ENCODE results near the gene BGN. TPM values are rescaled to one million over a fixed set of nuclear protein-coding genes. Genes with fewer than 3 reads are reported as not detected.

BGN gene
- total RNA-seq, 1 donor from 2014 or later: 0.98 TPM

DNA sequence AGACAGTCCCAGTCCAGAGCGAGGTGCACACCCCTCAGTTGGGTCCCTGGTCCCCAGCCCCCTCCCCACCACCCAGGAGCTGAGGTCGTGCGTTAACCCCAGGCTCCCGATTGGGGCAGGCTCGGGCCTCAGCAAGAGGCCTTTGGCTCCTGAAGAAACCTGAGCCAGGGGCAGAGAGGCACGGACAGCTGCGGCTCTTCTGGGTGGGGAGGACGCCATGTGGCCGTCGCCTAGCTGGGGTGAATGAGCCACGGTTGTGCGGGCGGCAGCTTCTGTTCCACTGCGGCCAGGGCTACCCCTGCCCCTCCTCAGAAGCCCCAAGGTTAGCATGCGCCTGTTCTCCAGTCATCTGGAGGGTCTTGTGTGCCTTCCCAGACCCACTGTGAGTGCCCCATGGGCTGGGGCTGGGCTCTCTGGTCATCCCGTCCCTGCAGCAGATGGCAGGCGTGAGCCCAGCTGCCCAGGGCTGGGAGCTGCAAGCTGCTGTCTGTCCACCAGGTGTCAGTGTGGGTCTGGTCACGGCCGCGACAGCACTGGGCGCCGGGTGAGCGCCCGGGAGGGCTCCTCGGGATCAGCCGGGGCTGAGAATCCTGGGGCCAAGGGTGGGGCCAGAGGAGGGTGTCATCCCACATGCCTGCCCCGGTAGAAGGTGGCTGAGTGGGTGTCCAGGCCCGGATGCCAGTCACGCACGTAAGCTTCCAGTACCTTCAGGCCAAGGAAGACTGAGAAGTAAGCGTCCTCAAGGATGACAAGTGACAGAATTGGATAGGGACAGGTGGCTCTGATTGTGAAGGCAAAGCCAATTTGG is 44.6 kb downstream of the BGN start:
- no peaks in the 10 kb centered on the region for H3K9me3 Mint-ChIP-seq (ENCODE audit: low read depth)
- TF ChIP-seq, protein P1, sequence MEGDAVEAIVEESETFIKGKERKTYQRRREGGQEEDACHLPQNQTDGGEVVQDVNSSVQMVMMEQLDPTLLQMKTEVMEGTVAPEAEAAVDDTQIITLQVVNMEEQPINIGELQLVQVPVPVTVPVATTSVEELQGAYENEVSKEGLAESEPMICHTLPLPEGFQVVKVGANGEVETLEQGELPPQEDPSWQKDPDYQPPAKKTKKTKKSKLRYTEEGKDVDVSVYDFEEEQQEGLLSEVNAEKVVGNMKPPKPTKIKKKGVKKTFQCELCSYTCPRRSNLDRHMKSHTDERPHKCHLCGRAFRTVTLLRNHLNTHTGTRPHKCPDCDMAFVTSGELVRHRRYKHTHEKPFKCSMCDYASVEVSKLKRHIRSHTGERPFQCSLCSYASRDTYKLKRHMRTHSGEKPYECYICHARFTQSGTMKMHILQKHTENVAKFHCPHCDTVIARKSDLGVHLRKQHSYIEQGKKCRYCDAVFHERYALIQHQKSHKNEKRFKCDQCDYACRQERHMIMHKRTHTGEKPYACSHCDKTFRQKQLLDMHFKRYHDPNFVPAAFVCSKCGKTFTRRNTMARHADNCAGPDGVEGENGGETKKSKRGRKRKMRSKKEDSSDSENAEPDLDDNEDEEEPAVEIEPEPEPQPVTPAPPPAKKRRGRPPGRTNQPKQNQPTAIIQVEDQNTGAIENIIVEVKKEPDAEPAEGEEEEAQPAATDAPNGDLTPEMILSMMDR (IDR thresholded peaks at IDR 0.05; ENCODE audit: unreplicated experiment): peak; percentile 79
- no peaks in the 10 kb centered on the region for H3K36me3 Mint-ChIP-seq (ENCODE audit: insufficient read depth)
- no peak overlapping the region for H3K4me3 Mint-ChIP-seq (ENCODE audit: low read depth)
- no peaks in the 10 kb centered on the region for H3K4me1 Mint-ChIP-seq (ENCODE audit: low read depth)
- H3K27me3 Mint-ChIP-seq: peaks cover 3% of the 10 kb centered on the region
- DNase-seq (ENCODE audit: low spot score, unreplicated experiment): peak; percentile 64
- no peak overlapping the region for H3K27ac Mint-ChIP-seq

DNA sequence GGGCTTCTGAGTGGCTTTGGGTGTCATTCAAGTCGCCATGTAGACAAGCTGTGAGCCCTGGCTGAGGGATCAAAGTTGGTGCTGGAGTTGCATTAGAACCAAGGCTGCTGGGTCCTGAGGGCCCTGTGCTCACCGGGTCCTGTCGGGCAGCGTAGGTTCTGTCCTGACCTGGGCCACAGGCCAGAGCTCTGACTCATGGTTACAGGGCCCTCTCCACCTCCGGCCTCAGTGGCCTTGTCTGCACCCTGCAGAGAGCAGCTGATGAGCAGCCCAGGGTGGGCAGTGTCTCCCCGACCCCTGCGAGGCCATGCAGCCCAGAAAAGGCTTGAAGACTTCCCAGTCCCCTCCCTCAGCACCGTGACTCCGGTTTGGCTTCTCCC is 45.2 kb downstream of the BGN start:
- Mint-ChIP-seq H3K27me3 (peaks cover 3% of the 10 kb centered on the region), H3K36me3 (ENCODE audit: insufficient read depth) (no peaks in the 10 kb centered on the region), H3K4me1 (ENCODE audit: low read depth) (no peaks in the 10 kb centered on the region), H3K9me3 (ENCODE audit: low read depth) (no peaks in the 10 kb centered on the region), H3K27ac (no peak overlapping the region), H3K4me3 (ENCODE audit: low read depth) (no peak overlapping the region)
- no peak for DNase-seq (ENCODE audit: low spot score, unreplicated experiment)
- TF ChIP-seq, protein P1 (IDR thresholded peaks at IDR 0.05; ENCODE audit: unreplicated experiment): no peak

DNA sequence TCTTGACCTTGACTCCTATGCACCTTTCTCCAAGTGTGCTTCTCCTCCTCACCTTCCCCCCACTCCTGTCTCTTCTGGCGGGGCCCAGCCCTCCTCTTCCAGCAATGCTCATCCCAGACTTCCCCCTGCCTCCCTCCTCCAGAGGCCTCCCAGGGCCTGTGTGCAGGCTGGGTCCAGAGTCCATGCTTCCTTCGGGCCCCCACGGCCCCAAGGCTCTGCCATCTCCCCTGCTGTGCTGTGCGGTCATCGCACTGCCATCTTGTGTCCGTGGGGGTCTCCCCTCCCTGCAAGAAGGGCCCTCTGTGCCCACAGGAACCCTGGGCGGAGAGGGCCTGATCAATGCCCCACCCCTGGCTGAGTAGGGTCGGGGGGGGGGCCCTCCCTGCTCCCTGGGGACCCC is 49.9 kb downstream of the BGN start:
- H3K4me1 Mint-ChIP-seq (ENCODE audit: low read depth): no peaks in the 10 kb centered on the region
- no peaks in the 10 kb centered on the region for H3K36me3 Mint-ChIP-seq (ENCODE audit: insufficient read depth)
- H3K4me3 Mint-ChIP-seq (ENCODE audit: low read depth): no peak overlapping the region
- TF ChIP-seq, protein P1 (IDR thresholded peaks at IDR 0.05; ENCODE audit: unreplicated experiment): no peak
- DNase-seq (ENCODE audit: low spot score, unreplicated experiment): no peak
- H3K27ac Mint-ChIP-seq: no peak overlapping the region
- H3K27me3 Mint-ChIP-seq: peaks cover 8% of the 10 kb centered on the region
- no peaks in the 10 kb centered on the region for H3K9me3 Mint-ChIP-seq (ENCODE audit: low read depth)

DNA sequence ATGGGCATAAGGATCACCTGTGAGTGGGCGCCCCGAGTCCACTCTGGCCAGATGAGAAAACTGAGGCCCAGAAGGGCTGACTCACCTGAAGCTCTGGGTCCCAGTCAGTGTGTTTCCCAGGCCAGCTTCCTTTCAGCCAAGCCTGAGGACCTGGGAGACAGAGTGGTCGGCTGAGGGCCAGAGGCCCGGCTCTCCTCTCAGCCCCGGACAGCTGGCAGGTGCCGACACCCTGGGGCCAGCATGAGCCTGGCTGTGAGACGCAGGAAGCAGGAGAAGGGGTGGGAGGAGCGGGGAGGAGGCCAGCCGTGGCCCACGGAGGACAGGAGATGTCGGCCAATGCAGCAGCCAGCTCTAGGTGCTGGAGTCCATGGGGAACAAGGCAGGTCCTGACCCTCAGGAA is 51.6 kb downstream of the BGN start:
- Mint-ChIP-seq H3K27ac (no peak overlapping the region), H3K36me3 (ENCODE audit: insufficient read depth) (no peaks in the 10 kb centered on the region), H3K4me3 (ENCODE audit: low read depth) (no peak overlapping the region), H3K4me1 (ENCODE audit: low read depth) (no peaks in the 10 kb centered on the region), H3K27me3 (peaks cover 14% of the 10 kb centered on the region), H3K9me3 (ENCODE audit: low read depth) (peaks cover 6% of the 10 kb centered on the region)
- TF ChIP-seq, protein P1 (IDR thresholded peaks at IDR 0.05; ENCODE audit: unreplicated experiment): no peak
- no peak for DNase-seq (ENCODE audit: low spot score, unreplicated experiment)

DNA sequence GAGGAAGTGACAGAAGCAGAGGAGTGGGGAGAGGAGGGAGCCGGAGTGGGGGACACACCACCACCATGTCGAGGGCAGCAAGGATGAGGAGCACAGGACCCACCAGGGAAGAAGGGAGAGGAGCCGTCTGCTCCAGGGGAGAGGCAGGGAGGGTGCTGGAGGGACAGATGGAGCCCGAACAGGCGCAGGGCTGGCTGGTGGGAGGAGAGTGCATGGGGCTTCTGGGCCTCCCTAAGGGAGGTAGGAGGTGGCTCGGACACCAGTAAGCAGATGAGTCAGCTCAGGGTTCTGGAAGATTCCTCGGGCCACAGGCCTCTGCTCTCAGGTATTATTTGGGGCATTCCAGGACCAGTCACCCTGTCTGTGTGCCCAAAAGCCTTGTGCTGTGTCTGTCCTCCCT is 52.4 kb downstream of the BGN start:
- H3K27ac Mint-ChIP-seq: no peak overlapping the region
- no peak for DNase-seq (ENCODE audit: low spot score, unreplicated experiment)
- H3K36me3 Mint-ChIP-seq (ENCODE audit: insufficient read depth): no peaks in the 10 kb centered on the region
- TF ChIP-seq, protein P1 (IDR thresholded peaks at IDR 0.05; ENCODE audit: unreplicated experiment): no peak
- H3K27me3 Mint-ChIP-seq: peaks cover 17% of the 10 kb centered on the region
- H3K4me1 Mint-ChIP-seq (ENCODE audit: low read depth): no peaks in the 10 kb centered on the region
- peaks cover 10% of the 10 kb centered on the region for H3K9me3 Mint-ChIP-seq (ENCODE audit: low read depth)
- H3K4me3 Mint-ChIP-seq (ENCODE audit: low read depth): no peak overlapping the region

Data from progenitor cell of endocrine pancreas (in vitro differentiated cells).